Adrenal gland (tissue), 5 donors: ENCODE data around the gene CEP85L.

Source experiments
- POLR2A ChIP-seq, 2 donors: fragments of 450-650 bp; IDR thresholded peaks; one replicate each; pipeline ENCODE4 v1.6.1; 2017; ENCODE audit warnings: antibody characterized with exemption in 2 of 2, mild to moderate bottlenecking in 2 of 2, moderate library complexity in 1 of 2
- TF ChIP-seq, protein P1 (sequence below), 6 experiments: fragments of 450-650 bp in 4 of 6; fragments of 200-600 bp in 2 of 6; sonication (generic) in 1 of 6; IDR thresholded peaks; 1 replicate in 5 of 6; 2 replicates in 1 of 6; pipeline versions ENCODE4 v1.5.1 to v1.8.0; 2016 to 2021; ENCODE audit warnings: antibody characterized with exemption in 6 of 6, mild to moderate bottlenecking in 2 of 6, moderate library complexity in 1 of 6
- donor health status: DM: no; HTN: no; CAD: no.

DNA sequence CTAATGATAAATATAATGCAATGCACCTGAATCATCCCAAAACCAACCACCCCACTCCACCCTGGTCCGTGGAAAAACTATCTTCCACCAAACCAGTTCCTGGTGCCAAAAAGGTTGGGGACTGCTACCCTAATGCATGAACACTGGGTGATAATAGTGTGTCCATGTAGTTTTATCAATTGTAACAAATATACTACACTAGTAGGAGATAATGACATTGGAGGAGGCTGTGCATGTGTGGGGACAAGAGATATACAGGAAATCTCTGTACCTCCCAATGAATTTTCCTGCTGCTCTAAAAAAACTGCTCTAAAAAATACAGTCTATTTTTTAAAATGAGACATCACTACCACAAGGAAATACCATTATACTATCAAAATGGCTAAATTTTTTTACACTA, 20.5 kb downstream of the CEP85L start:
- TF ChIP-seq, protein P1, sequence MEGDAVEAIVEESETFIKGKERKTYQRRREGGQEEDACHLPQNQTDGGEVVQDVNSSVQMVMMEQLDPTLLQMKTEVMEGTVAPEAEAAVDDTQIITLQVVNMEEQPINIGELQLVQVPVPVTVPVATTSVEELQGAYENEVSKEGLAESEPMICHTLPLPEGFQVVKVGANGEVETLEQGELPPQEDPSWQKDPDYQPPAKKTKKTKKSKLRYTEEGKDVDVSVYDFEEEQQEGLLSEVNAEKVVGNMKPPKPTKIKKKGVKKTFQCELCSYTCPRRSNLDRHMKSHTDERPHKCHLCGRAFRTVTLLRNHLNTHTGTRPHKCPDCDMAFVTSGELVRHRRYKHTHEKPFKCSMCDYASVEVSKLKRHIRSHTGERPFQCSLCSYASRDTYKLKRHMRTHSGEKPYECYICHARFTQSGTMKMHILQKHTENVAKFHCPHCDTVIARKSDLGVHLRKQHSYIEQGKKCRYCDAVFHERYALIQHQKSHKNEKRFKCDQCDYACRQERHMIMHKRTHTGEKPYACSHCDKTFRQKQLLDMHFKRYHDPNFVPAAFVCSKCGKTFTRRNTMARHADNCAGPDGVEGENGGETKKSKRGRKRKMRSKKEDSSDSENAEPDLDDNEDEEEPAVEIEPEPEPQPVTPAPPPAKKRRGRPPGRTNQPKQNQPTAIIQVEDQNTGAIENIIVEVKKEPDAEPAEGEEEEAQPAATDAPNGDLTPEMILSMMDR (IDR thresholded peaks at IDR 0.05), result no peak
- TF ChIP-seq POLR2A (IDR thresholded peaks at IDR 0.05), result no peak
